ENCODE results near the gene ATXN10. TPM values are rescaled to one million over a fixed set of nuclear protein-coding genes. Genes with fewer than 3 reads are reported as not detected.

Gene ATXN10
- total RNA-seq, 1 experiment from 2014 or later = 303 TPM

GRCh38 chr22:45888221-45889092 is 216.8 kb downstream of the ATXN10 start:
- intact Hi-C loops (cut with micrococcal nuclease; ENCODE audit: unreplicated experiment) = no loop called here
- TF ChIP-seq EZH2 (IDR thresholded peaks at IDR 0.05; ENCODE audit: low read depth) (no peak), CTCF (conservative IDR thresholded peaks at IDR 0.05) (no peak)
- H3F3A ChIP-seq (ENCODE audit: insufficient read depth, low read depth) = peaks cover 20% of the 10 kb centered on the region
- no peak overlapping the region for H3K4me3 ChIP-seq
- no peak overlapping the region for H3K4me2 ChIP-seq
- H4K20me1 ChIP-seq (ENCODE audit: insufficient read depth) = no peaks in the 10 kb centered on the region
- no peak overlapping the region for H2AFZ ChIP-seq
- H3K36me3 ChIP-seq (ENCODE audit: low read depth) = no peaks in the 10 kb centered on the region
- CTCF ChIA-PET = no interaction called here
- BruUV-seq (replicated peaks) = no TSS peak
- DNase-seq = no peak
- no peaks in the 10 kb centered on the region for H3K27me3 ChIP-seq (ENCODE audit: insufficient read depth, low read depth)
- H3K4me1 ChIP-seq (replicated peaks; ENCODE audit: insufficient read depth) = peaks cover 21% of the 10 kb centered on the region
- POLR2A ChIA-PET (ENCODE audit: unreplicated experiment) = no interaction called here
- no peaks in the 10 kb centered on the region for H3K9me2 ChIP-seq (ENCODE audit: insufficient read depth)
- H3K79me2 ChIP-seq (ENCODE audit: low read depth) = no peaks in the 10 kb centered on the region
- H3K27ac ChIP-seq = no peak overlapping the region
- H3K9me3 ChIP-seq (ENCODE audit: insufficient read depth, low read depth) = no peaks in the 10 kb centered on the region

- BruUV-seq (replicated peaks) = no TSS peak
- ChIA-PET CTCF (no interaction called here), POLR2A (ENCODE audit: unreplicated experiment) (no interaction called here)
- TF ChIP-seq CTCF (conservative IDR thresholded peaks at IDR 0.05) (no peak), EZH2 (IDR thresholded peaks at IDR 0.05; ENCODE audit: low read depth) (no peak)
- H3K4me2 ChIP-seq = no peak overlapping the region
- no peaks in the 10 kb centered on the region for H4K20me1 ChIP-seq (ENCODE audit: insufficient read depth)
- no peaks in the 10 kb centered on the region for H3K9me3 ChIP-seq (ENCODE audit: insufficient read depth, low read depth)
- H2AFZ ChIP-seq = no peak overlapping the region
- H3K27me3 ChIP-seq (ENCODE audit: insufficient read depth, low read depth) = no peaks in the 10 kb centered on the region
- no peaks in the 10 kb centered on the region for H3K9me2 ChIP-seq (ENCODE audit: insufficient read depth)
- peaks cover 26% of the 10 kb centered on the region for H3F3A ChIP-seq (ENCODE audit: insufficient read depth, low read depth)
- no peak overlapping the region for H3K4me3 ChIP-seq
- no peak overlapping the region for H3K27ac ChIP-seq
- H3K36me3 ChIP-seq (ENCODE audit: low read depth) = no peaks in the 10 kb centered on the region
- no peaks in the 10 kb centered on the region for H3K79me2 ChIP-seq (ENCODE audit: low read depth)
- DNase-seq = no peak
- intact Hi-C loops (cut with micrococcal nuclease; ENCODE audit: unreplicated experiment) = no loop called here
- H3K4me1 ChIP-seq (replicated peaks; ENCODE audit: insufficient read depth) = peaks cover 28% of the 10 kb centered on the region
These were observed 217.5 kb downstream of the ATXN10 start for GRCh38 chr22:45889093-45889538.

- Histone ChIP-seq H3K9me3 (ENCODE audit: insufficient read depth, low read depth) (no peaks in the 10 kb centered on the region), H3K4me1 (replicated peaks; ENCODE audit: insufficient read depth) (peaks cover 32% of the 10 kb centered on the region), H3K27me3 (ENCODE audit: insufficient read depth, low read depth) (no peaks in the 10 kb centered on the region), H3K4me2 (no peak overlapping the region), H4K20me1 (ENCODE audit: insufficient read depth) (no peaks in the 10 kb centered on the region), H3K79me2 (ENCODE audit: low read depth) (no peaks in the 10 kb centered on the region), H3K36me3 (ENCODE audit: low read depth) (no peaks in the 10 kb centered on the region), H2AFZ (no peak overlapping the region), H3K27ac (no peak overlapping the region), H3K4me3 (no peak overlapping the region), H3K9me2 (ENCODE audit: insufficient read depth) (no peaks in the 10 kb centered on the region), H3F3A (ENCODE audit: insufficient read depth, low read depth) (peaks cover 23% of the 10 kb centered on the region)
- DNase-seq = no peak
- TF ChIP-seq EZH2 (IDR thresholded peaks at IDR 0.05; ENCODE audit: low read depth) = no peak
- no peak for TF ChIP-seq CTCF (conservative IDR thresholded peaks at IDR 0.05)
- intact Hi-C loops (cut with micrococcal nuclease; ENCODE audit: unreplicated experiment) = no loop called here
- BruUV-seq (replicated peaks) = no TSS peak
- POLR2A ChIA-PET (ENCODE audit: unreplicated experiment) = no interaction called here
- CTCF ChIA-PET = no interaction called here
These were observed 218.1 kb downstream of the ATXN10 start for GRCh38 chr22:45889539-45890350.

All from PC-9 (cell line).